Measurements from ENCODE around the gene PCSK4. TPM values are rescaled to one million over a fixed set of nuclear protein-coding genes. Genes with fewer than 3 reads are reported as not detected.
A peak's percentile ranks its signal among the peaks of the same experiment; 100 is the strongest.

PCSK4 gene
- total and polyA plus RNA-seq, 10 of the 15 experiments (the other 5 are each of a cell fraction or from before 2014, with no cell fraction given) = 0.27 to 0.99 (median 0.40) TPM; not detected in 3

DNA sequence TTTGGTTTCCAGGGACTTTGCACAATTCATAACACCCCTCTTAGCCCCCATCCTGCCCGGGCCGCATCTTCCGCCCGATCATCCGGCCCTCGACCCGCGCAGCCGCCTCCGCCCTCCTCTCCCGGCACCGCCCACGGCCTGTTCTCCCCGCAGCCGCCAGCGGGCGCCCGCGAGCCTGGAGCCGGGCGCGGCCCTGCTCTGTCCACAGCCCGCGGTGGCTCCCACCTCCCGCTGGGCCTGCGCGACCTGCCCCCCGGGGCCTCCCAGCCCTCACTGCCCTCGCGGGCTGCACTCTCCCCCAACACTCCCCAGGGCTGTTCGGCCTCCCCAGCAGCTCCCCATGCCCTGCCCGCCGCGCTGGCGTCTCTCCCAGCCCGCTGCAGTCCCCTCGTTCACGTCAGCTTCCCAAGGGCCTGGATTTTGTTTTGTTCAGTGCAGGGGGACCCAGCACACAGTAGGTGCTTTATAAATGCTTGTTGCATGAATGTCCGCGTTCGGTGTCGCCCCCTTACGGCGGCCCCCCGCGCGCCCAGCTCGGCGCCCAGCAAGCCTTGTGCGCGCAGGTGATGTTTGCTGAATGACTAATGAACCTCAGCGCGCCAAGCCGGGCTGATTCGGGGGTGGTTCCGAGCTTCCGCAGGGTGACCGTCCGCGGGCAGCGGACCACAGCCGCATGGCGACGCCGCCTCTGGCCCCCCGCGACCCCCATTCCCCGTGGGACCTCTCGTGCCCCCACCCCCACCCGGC, 44.8 kb downstream of the PCSK4 start (continued):
- TF ChIP-seq, protein P1, sequence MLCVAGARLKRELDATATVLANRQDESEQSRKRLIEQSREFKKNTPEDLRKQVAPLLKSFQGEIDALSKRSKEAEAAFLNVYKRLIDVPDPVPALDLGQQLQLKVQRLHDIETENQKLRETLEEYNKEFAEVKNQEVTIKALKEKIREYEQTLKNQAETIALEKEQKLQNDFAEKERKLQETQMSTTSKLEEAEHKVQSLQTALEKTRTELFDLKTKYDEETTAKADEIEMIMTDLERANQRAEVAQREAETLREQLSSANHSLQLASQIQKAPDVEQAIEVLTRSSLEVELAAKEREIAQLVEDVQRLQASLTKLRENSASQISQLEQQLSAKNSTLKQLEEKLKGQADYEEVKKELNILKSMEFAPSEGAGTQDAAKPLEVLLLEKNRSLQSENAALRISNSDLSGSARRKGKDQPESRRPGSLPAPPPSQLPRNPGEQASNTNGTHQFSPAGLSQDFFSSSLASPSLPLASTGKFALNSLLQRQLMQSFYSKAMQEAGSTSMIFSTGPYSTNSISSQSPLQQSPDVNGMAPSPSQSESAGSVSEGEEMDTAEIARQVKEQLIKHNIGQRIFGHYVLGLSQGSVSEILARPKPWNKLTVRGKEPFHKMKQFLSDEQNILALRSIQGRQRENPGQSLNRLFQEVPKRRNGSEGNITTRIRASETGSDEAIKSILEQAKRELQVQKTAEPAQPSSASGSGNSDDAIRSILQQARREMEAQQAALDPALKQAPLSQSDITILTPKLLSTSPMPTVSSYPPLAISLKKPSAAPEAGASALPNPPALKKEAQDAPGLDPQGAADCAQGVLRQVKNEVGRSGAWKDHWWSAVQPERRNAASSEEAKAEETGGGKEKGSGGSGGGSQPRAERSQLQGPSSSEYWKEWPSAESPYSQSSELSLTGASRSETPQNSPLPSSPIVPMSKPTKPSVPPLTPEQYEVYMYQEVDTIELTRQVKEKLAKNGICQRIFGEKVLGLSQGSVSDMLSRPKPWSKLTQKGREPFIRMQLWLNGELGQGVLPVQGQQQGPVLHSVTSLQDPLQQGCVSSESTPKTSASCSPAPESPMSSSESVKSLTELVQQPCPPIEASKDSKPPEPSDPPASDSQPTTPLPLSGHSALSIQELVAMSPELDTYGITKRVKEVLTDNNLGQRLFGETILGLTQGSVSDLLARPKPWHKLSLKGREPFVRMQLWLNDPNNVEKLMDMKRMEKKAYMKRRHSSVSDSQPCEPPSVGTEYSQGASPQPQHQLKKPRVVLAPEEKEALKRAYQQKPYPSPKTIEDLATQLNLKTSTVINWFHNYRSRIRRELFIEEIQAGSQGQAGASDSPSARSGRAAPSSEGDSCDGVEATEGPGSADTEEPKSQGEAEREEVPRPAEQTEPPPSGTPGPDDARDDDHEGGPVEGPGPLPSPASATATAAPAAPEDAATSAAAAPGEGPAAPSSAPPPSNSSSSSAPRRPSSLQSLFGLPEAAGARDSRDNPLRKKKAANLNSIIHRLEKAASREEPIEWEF (IDR thresholded peaks at IDR 0.05; ENCODE audit: insufficient replicate concordance, low read depth, low read length) = no peak
- TF ChIP-seq NR2C1 (IDR thresholded peaks at IDR 0.05) (peak; percentile 31; the same call in 1 of the 2 replicates), TCF3 (IDR thresholded peaks at IDR 0.05; ENCODE audit: borderline replicate concordance, insufficient read depth, low read depth, low read length) (no peak), SMARCA5 (IDR thresholded peaks at IDR 0.05) (peak; percentile 97), PML (IDR thresholded peaks at IDR 0.05; ENCODE audit: low read length) (no peak), ZNF207 (IDR thresholded peaks at IDR 0.05; ENCODE audit: borderline replicate concordance) (no peak), IKZF1 (conservative IDR thresholded peaks at IDR 0.05) (peak; percentile 66), RAD21 (IDR thresholded peaks at IDR 0.05; ENCODE audit: insufficient read depth, low read depth, low read length) (peak; percentile 55), NFYB (IDR thresholded peaks at IDR 0.05; ENCODE audit: insufficient read depth, low read depth, low read length) (no peak), KLF5 (IDR thresholded peaks at IDR 0.05; ENCODE audit: partially characterized antibody) (no peak)
- TF ChIP-seq, protein P2, sequence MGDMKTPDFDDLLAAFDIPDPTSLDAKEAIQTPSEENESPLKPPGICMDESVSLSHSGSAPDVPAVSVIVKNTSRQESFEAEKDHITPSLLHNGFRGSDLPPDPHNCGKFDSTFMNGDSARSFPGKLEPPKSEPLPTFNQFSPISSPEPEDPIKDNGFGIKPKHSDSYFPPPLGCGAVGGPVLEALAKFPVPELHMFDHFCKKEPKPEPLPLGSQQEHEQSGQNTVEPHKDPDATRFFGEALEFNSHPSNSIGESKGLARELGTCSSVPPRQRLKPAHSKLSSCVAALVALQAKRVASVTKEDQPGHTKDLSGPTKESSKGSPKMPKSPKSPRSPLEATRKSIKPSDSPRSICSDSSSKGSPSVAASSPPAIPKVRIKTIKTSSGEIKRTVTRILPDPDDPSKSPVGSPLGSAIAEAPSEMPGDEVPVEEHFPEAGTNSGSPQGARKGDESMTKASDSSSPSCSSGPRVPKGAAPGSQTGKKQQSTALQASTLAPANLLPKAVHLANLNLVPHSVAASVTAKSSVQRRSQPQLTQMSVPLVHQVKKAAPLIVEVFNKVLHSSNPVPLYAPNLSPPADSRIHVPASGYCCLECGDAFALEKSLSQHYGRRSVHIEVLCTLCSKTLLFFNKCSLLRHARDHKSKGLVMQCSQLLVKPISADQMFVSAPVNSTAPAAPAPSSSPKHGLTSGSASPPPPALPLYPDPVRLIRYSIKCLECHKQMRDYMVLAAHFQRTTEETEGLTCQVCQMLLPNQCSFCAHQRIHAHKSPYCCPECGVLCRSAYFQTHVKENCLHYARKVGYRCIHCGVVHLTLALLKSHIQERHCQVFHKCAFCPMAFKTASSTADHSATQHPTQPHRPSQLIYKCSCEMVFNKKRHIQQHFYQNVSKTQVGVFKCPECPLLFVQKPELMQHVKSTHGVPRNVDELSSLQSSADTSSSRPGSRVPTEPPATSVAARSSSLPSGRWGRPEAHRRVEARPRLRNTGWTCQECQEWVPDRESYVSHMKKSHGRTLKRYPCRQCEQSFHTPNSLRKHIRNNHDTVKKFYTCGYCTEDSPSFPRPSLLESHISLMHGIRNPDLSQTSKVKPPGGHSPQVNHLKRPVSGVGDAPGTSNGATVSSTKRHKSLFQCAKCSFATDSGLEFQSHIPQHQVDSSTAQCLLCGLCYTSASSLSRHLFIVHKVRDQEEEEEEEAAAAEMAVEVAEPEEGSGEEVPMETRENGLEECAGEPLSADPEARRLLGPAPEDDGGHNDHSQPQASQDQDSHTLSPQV (IDR thresholded peaks at IDR 0.05) = peak; percentile 65; the same call in 1 of the 2 replicates
- TF ChIP-seq, protein P3, sequence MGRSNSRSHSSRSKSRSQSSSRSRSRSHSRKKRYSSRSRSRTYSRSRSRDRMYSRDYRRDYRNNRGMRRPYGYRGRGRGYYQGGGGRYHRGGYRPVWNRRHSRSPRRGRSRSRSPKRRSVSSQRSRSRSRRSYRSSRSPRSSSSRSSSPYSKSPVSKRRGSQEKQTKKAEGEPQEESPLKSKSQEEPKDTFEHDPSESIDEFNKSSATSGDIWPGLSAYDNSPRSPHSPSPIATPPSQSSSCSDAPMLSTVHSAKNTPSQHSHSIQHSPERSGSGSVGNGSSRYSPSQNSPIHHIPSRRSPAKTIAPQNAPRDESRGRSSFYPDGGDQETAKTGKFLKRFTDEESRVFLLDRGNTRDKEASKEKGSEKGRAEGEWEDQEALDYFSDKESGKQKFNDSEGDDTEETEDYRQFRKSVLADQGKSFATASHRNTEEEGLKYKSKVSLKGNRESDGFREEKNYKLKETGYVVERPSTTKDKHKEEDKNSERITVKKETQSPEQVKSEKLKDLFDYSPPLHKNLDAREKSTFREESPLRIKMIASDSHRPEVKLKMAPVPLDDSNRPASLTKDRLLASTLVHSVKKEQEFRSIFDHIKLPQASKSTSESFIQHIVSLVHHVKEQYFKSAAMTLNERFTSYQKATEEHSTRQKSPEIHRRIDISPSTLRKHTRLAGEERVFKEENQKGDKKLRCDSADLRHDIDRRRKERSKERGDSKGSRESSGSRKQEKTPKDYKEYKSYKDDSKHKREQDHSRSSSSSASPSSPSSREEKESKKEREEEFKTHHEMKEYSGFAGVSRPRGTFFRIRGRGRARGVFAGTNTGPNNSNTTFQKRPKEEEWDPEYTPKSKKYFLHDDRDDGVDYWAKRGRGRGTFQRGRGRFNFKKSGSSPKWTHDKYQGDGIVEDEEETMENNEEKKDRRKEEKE (IDR thresholded peaks at IDR 0.05) = no peak
- TF ChIP-seq, protein P4, sequence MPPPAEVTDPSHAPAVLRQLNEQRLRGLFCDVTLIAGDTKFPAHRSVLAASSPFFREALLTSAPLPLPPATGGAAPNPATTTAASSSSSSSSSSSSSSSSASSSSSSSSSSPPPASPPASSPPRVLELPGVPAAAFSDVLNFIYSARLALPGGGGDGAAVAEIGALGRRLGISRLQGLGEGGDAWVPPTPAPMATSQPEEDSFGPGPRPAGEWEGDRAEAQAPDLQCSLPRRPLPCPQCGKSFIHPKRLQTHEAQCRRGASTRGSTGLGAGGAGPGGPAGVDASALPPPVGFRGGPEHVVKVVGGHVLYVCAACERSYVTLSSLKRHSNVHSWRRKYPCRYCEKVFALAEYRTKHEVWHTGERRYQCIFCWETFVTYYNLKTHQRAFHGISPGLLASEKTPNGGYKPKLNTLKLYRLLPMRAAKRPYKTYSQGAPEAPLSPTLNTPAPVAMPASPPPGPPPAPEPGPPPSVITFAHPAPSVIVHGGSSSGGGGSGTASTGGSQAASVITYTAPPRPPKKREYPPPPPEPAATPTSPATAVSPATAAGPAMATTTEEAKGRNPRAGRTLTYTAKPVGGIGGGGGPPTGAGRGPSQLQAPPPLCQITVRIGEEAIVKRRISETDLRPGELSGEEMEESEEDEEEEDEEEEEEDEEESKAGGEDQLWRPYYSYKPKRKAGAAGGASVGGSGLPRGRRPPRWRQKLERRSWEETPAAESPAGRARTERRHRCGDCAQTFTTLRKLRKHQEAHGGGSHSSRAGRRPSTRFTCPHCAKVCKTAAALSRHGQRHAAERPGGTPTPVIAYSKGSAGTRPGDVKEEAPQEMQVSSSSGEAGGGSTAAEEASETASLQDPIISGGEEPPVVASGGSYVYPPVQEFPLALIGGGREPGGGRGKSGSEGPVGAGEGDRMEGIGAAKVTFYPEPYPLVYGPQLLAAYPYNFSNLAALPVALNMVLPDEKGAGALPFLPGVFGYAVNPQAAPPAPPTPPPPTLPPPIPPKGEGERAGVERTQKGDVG (CRISPR knock-in tag; IDR thresholded peaks at IDR 0.05) = no peak

All from GM12878 (cell line).